Neural cell (in vitro differentiated cells): ENCODE results near the gene DOCK7. TPM values are rescaled to one million over a fixed set of nuclear protein-coding genes. Genes with fewer than 3 reads are reported as not detected.
A peak's percentile ranks its signal among the peaks of the same experiment; 100 is the strongest.

ENCODE experiments used
- H2AFZ ChIP-seq: fragments of 200-600, 300-800 bp; sonication (generic), shearing (Covaris generic); 2 replicates; pipeline ENCODE4 v1.6.0; 2014; ENCODE audit warnings: low read depth, mild to moderate bottlenecking, antibody characterized with exemption, low read length, moderate library complexity
- H3F3A ChIP-seq: fragments of 200-600 bp; shearing (Covaris generic); 2 replicates; pipeline ENCODE4 v1.6.1; 2016; ENCODE audit warnings: mild to moderate bottlenecking, moderate library complexity, mixed read lengths, antibody characterized with exemption, low read length; ENCODE audit not compliant: insufficient read depth, poor library complexity, severe bottlenecking
- H3K27ac ChIP-seq: fragments of 200-600, 300-800 bp; sonication (generic), shearing (Covaris generic); 2 replicates; pipeline ENCODE4 v1.5.1; 2014; ENCODE audit warnings: mild to moderate bottlenecking, low read length, moderate library complexity
- H3K27me3 ChIP-seq: fragments of 300-800, 200-600 bp; sonication (generic), shearing (Covaris generic); 2 replicates; pipeline ENCODE4 v1.6.0; 2014; ENCODE audit warnings: mild to moderate bottlenecking, low read depth, low read length, moderate library complexity; ENCODE audit not compliant: insufficient read depth
- H3K36me3 ChIP-seq: fragments of 300-800, 200-600 bp; sonication (generic), shearing (Covaris generic); 2 replicates; pipeline ENCODE4 v1.5.1; 2014; ENCODE audit warnings: mild to moderate bottlenecking, antibody characterized with exemption, low read length, moderate library complexity; ENCODE audit not compliant: insufficient read depth
- H3K4me2 ChIP-seq: fragments of 300-800, 200-600 bp; sonication (generic), shearing (Covaris generic); 2 replicates; pipeline ENCODE4 v1.6.0; 2014; ENCODE audit warnings: mild to moderate bottlenecking, low read length
- H3K4me3 ChIP-seq: fragments of 300-800, 200-600 bp; sonication (generic), shearing (Covaris generic); 2 replicates; pipeline ENCODE4 v1.5.1; 2014; ENCODE audit warnings: mild to moderate bottlenecking, low read length, moderate library complexity
- H3K79me2 ChIP-seq: fragments of 200-600 bp; shearing (Covaris generic); replicated peaks from 2 replicates; pipeline ENCODE4 v1.6.0; 2014; ENCODE audit warnings: mild to moderate bottlenecking, low read length, moderate library complexity; ENCODE audit not compliant: insufficient read depth
- H3K9ac ChIP-seq: fragments of 300-800, 200-600 bp; sonication (generic), shearing (Covaris generic); 2 replicates; pipeline ENCODE4 v1.6.1; 2016; ENCODE audit warnings: mild to moderate bottlenecking, low read length, mixed read lengths
- H3K9me2 ChIP-seq: fragments of 200-600 bp; shearing (Covaris generic); 2 replicates; pipeline ENCODE4 v1.6.1; 2016; ENCODE audit warnings: mild to moderate bottlenecking, low read length, mixed read lengths; ENCODE audit not compliant: insufficient read depth
- H3K9me3 ChIP-seq: fragments of 200-600, 300-800 bp; sonication (generic), shearing (Covaris generic); 2 replicates; pipeline ENCODE4 v1.6.1; 2016; ENCODE audit warnings: mild to moderate bottlenecking, mixed run types, low read length, moderate library complexity, mixed read lengths
- H4K20me1 ChIP-seq: fragments of 200-600 bp; shearing (Covaris generic); 2 replicates; pipeline ENCODE4 v1.6.1; 2016; ENCODE audit warnings: mild to moderate bottlenecking, mixed run types; ENCODE audit not compliant: insufficient read depth
- CTCF ChIP-seq: fragments of 450-650 bp; IDR thresholded peaks from 2 replicates; pipeline ENCODE4 v1.5.1; 2014; ENCODE audit warnings: antibody characterized with exemption, mild to moderate bottlenecking, moderate library complexity; ENCODE audit not compliant: poor library complexity, severe bottlenecking
- EP300 ChIP-seq: fragments of 450-650 bp; conservative IDR thresholded peaks from 2 replicates; pipeline ENCODE4 v1.6.1; 2014; ENCODE audit warnings: antibody characterized with exemption, mild to moderate bottlenecking, moderate library complexity; ENCODE audit not compliant: poor library complexity, severe bottlenecking
- EZH2 ChIP-seq: fragments of 200-600, 300-800 bp; shearing (Covaris generic), sonication (generic); IDR thresholded peaks from 2 replicates; pipeline ENCODE4 v1.6.1; 2014; ENCODE audit warnings: antibody characterized with exemption, low read length, borderline replicate concordance, mild to moderate bottlenecking; ENCODE audit not compliant: insufficient read depth, poor library complexity, severe bottlenecking
- MXI1 ChIP-seq: fragments of 450-650 bp; conservative IDR thresholded peaks from 2 replicates; pipeline ENCODE4 v1.6.1; 2014; ENCODE audit warnings: antibody characterized with exemption, mild to moderate bottlenecking; ENCODE audit not compliant: poor library complexity, severe bottlenecking
- POLR2AphosphoS5 ChIP-seq: IDR thresholded peaks from 2 replicates; pipeline ENCODE4 v1.6.1; 2012
- RAD21 ChIP-seq: fragments of 450-650 bp; conservative IDR thresholded peaks from 2 replicates; pipeline ENCODE4 v1.6.1; 2014; ENCODE audit warnings: antibody characterized with exemption, mild to moderate bottlenecking, moderate library complexity
- REST ChIP-seq: IDR thresholded peaks from 2 replicates; pipeline ENCODE4 v1.6.1; 2012; ENCODE audit warnings: borderline replicate concordance
- SMC3 ChIP-seq: fragments of 450-650 bp; conservative IDR thresholded peaks from 2 replicates; pipeline ENCODE4 v1.6.1; 2014; ENCODE audit warnings: antibody characterized with exemption, mild to moderate bottlenecking, moderate library complexity; ENCODE audit not compliant: poor library complexity
- TAF1 ChIP-seq: IDR thresholded peaks from 2 replicates; pipeline ENCODE4 v1.6.1; 2012; ENCODE audit warnings: low read depth
- polyA plus RNA-seq: library from polyadenylated mRNA; depleted of rRNA; stranded (reverse); fragments of >200 nt; gene quantifications from 2 replicates; pipeline ENCODE4 v1.2.3, GENCODE V29; 2014

Gene DOCK7
- polyA plus RNA-seq, 1 donor from 2014 or later, result 129 TPM

GRCh38 chr1:62433861-62434617 is 254.1 kb downstream of the DOCK7 start:
- Histone ChIP-seq H3K79me2 (peaks cover 12% of the 10 kb centered on the region), H3K9ac (no peak overlapping the region), H3K27ac (no peak overlapping the region), H3K4me2 (no peak overlapping the region), H3K4me3 (no peak overlapping the region), H2AFZ (no peak overlapping the region), H3K9me3 (no peaks in the 10 kb centered on the region), H3F3A (no peaks in the 10 kb centered on the region), H4K20me1 (no peaks in the 10 kb centered on the region), H3K9me2 (no peaks in the 10 kb centered on the region), H3K27me3 (no peaks in the 10 kb centered on the region), H3K36me3 (no peaks in the 10 kb centered on the region)
- TF ChIP-seq REST (no peak), EP300 (no peak), RAD21 (peak; percentile 17), SMC3 (peak; percentile 25)

DNA sequence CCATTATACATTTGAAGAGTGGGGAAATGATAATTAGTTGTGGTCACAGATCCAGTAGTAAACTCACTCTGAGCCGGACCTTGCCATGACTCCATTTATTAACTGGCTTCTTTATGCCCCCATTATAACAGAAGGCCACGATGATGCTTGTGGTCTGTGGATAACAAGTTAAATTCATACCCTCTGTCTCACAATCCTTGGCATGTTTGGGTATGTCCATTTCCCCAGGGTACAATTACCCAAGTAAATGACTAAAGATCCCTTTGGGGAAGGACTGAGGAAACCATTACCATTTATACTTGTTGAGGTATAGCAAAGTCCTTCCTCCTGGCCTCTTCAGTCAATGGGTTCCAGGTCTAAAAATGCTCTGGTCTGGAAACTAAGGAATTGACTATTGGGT is 258.6 kb downstream of the DOCK7 start:
- H3F3A ChIP-seq, result no peaks in the 10 kb centered on the region
- no peak for TF ChIP-seq REST
- no peaks in the 10 kb centered on the region for H3K9me2 ChIP-seq
- H3K9me3 ChIP-seq, result no peaks in the 10 kb centered on the region
- H3K4me3 ChIP-seq, result no peak overlapping the region
- no peaks in the 10 kb centered on the region for H3K36me3 ChIP-seq
- H4K20me1 ChIP-seq, result no peaks in the 10 kb centered on the region
- no peak overlapping the region for H3K27ac ChIP-seq
- H3K79me2 ChIP-seq, result no peaks in the 10 kb centered on the region
- H2AFZ ChIP-seq, result no peak overlapping the region
- no peak overlapping the region for H3K9ac ChIP-seq
- H3K27me3 ChIP-seq, result no peaks in the 10 kb centered on the region
- no peak overlapping the region for H3K4me2 ChIP-seq

GRCh38 chr1:62428351-62428750 is 259.8 kb downstream of the DOCK7 start:
- Histone ChIP-seq H3K79me2 (no peaks in the 10 kb centered on the region), H3K9ac (no peak overlapping the region), H4K20me1 (no peaks in the 10 kb centered on the region), H3F3A (no peaks in the 10 kb centered on the region), H3K36me3 (no peaks in the 10 kb centered on the region), H3K27ac (no peak overlapping the region), H3K4me2 (no peak overlapping the region), H2AFZ (no peak overlapping the region), H3K9me2 (no peaks in the 10 kb centered on the region), H3K9me3 (no peaks in the 10 kb centered on the region), H3K27me3 (no peaks in the 10 kb centered on the region), H3K4me3 (no peak overlapping the region)
- TF ChIP-seq EP300 (no peak), POLR2AphosphoS5 (no peak), REST (no peak), MXI1 (no peak), TAF1 (no peak), CTCF (no peak), SMC3 (no peak), RAD21 (no peak), EZH2 (no peak)
